KG1 (cell line): ENCODE results near the gene PCDHA11.
"Not testable (repeated sequence)": the region's sequence is repeated elsewhere in the genome, so short reads cannot be mapped to it uniquely, and the experiment has no call there.

ENCODE experiments used
- DNase-seq: peaks from one replicate; lab custom pipeline; 2025; lab: John Stamatoyannopoulos, UW

PCDHA11 gene

GRCh38 chr5:140868721-140869554 lies at the start of gene PCDHA11:
Gene PCDHA11, plus strand, starts transcription at chr5:140868957. Its CDS starts 147 bp downstream, at chr5:140869104.
- no peak for DNase-seq

- no peak for DNase-seq
Measured at GRCh38 chr5:140821375-140822280, 47.1 kb upstream of the PCDHA11 start, which contains the start of gene PCDHA5. Gene PCDHA5, plus strand, starts transcription at chr5:140821613.

GRCh38 chr5:140822281-140822629 lies 46.5 kb upstream of the PCDHA11 start:
- no peak for DNase-seq

- DNase-seq = not testable (repeated sequence)
Measured at GRCh38 chr5:140822969-140823368, 45.8 kb upstream of the PCDHA11 start.

- no peak for DNase-seq
Measured at GRCh38 chr5:140823475-140823874, 45.3 kb upstream of the PCDHA11 start.

- no peak for DNase-seq
Measured at GRCh38 chr5:140827704-140828361, 40.9 kb upstream of the PCDHA11 start, which contains the start of gene PCDHA6. Gene PCDHA6, plus strand, starts transcription at chr5:140827960. Its CDS starts 132 bp downstream, at chr5:140828092.

GRCh38 chr5:140828362-140828737 lies 40.4 kb upstream of the PCDHA11 start:
- no peak for DNase-seq

- not testable (repeated sequence) for DNase-seq
Measured at GRCh38 chr5:140829511-140830501, 39.0 kb upstream of the PCDHA11 start.

GRCh38 chr5:140833993-140834392 lies 34.8 kb upstream of the PCDHA11 start, which contains the start of gene PCDHA7:
Gene PCDHA7, plus strand, starts transcription at chr5:140834269. Its CDS starts 115 bp downstream, at chr5:140834384.
- DNase-seq = no peak

GRCh38 chr5:140834439-140835008 lies 34.2 kb upstream of the PCDHA11 start:
- not testable (repeated sequence) for DNase-seq

- no peak for DNase-seq
Measured at GRCh38 chr5:140835622-140836510, 32.9 kb upstream of the PCDHA11 start.

GRCh38 chr5:140840978-140841962 lies 27.5 kb upstream of the PCDHA11 start, which contains the start of gene PCDHA8:
Gene PCDHA8, plus strand, starts transcription at chr5:140841187. Its CDS starts 135 bp downstream, at chr5:140841322.
- DNase-seq = no peak

- no peak for DNase-seq
Measured at GRCh38 chr5:140842798-140843733, 25.7 kb upstream of the PCDHA11 start.

- DNase-seq = not testable (repeated sequence)
Measured at GRCh38 chr5:140848139-140849102, 20.3 kb upstream of the PCDHA11 start, which contains the start of gene PCDHA9. Gene PCDHA9, plus strand, starts transcription at chr5:140848382. Its CDS starts 114 bp downstream, at chr5:140848496.

- DNase-seq = not testable (repeated sequence)
Measured at GRCh38 chr5:140849831-140850634, 18.7 kb upstream of the PCDHA11 start.
